Thymus (tissue), 11 donors: ENCODE measurements around the gene CREB3L1. TPM values are rescaled to one million over a fixed set of nuclear protein-coding genes. Genes with fewer than 3 reads are reported as not detected.
"Not testable (repeated sequence)": the region's sequence is repeated elsewhere in the genome, so short reads cannot be mapped to it uniquely, and the experiment has no call there.

ENCODE experiments used
- DNase-seq, 9 donors: peaks; one replicate each; pipeline ENCODE4 v3.0.0-alpha.2; 2013; ENCODE audit warnings: low spot score in 9 of 9, low read depth in 6 of 9, missing footprints in 1 of 9
- H3K27ac ChIP-seq, 2 donors: one replicate each; pipeline ENCODE4 v1.5.1; 2013; ENCODE audit warnings: control low read depth in 1 of 2, low read depth in 1 of 2, low read length in 1 of 2, mild to moderate bottlenecking in 1 of 2, moderate library complexity in 1 of 2
- H3K27me3 ChIP-seq, 2 donors: one replicate each; pipeline ENCODE4 v1.5.1; 2013; ENCODE audit warnings: low read length in 1 of 2; ENCODE audit not compliant: control insufficient read depth in 2 of 2, insufficient read depth in 1 of 2
- H3K36me3 ChIP-seq, 2 donors: one replicate each; pipeline ENCODE4 v1.5.1; 2013; ENCODE audit warnings: low read length in 1 of 2, mild to moderate bottlenecking in 1 of 2, moderate library complexity in 1 of 2; ENCODE audit not compliant: control insufficient read depth in 2 of 2, insufficient read depth in 2 of 2
- H3K4me1 ChIP-seq, 2 donors: one replicate each; pipeline ENCODE4 v1.5.1; 2013; ENCODE audit warnings: low read length in 2 of 2; ENCODE audit not compliant: control insufficient read depth in 2 of 2, insufficient read depth in 2 of 2
- H3K4me3 ChIP-seq, 2 donors: one replicate each; pipeline ENCODE4 v1.5.1; 2013; ENCODE audit warnings: low read length in 2 of 2, control low read depth in 1 of 2, mild to moderate bottlenecking in 1 of 2
- H3K9me3 ChIP-seq, 2 donors: one replicate each; pipeline ENCODE4 v1.5.1; 2013; ENCODE audit warnings: low read length in 1 of 2, mild to moderate bottlenecking in 1 of 2; ENCODE audit not compliant: control insufficient read depth in 2 of 2, insufficient read depth in 1 of 2
- WGBS: extraction: QIAGEN DNeasy Blood & Tissue Kit; methylation state at CpG from one replicate; pipeline ENCODE4 v1.1.7; 2013; 5-methylcytosine and 5-hydroxymethylcytosine counted together
- polyA plus RNA-seq: library from polyadenylated mRNA; stranded (reverse); fragments of 200-250 nt; gene quantifications from one replicate; pipeline ENCODE4 v1.2.3, GENCODE V29; 2013
- total RNA-seq: library from RNA; stranded (reverse); fragments of 120-200 nt; gene quantifications from one replicate; pipeline ENCODE4 v1.2.4, GENCODE V29; 2013
- donor health status: healthy.

CREB3L1 gene
- total and polyA plus RNA-seq, 2 donors: 1.3 to 2.2 TPM

- 96% methylated on average over 13 of the region's 13 CpGs for WGBS
- no peaks in the 10 kb centered on the region for H3K27me3 ChIP-seq
- H3K4me3 ChIP-seq: no peak overlapping the region
- H3K9me3 ChIP-seq: no peaks in the 10 kb centered on the region
- H3K36me3 ChIP-seq: no peaks in the 10 kb centered on the region
- no peak for DNase-seq
- no peak overlapping the region for H3K27ac ChIP-seq
- H3K4me1 ChIP-seq: no peaks in the 10 kb centered on the region
Observed at GRCh38 chr11:46253258-46254132, 24.0 kb upstream of the CREB3L1 start.

- WGBS: 91% methylated on average over 9 of the region's 9 CpGs
- no peak for DNase-seq
Observed at GRCh38 chr11:46254133-46254491, 23.4 kb upstream of the CREB3L1 start.

GRCh38 chr11:46256540-46257001 lies 20.9 kb upstream of the CREB3L1 start:
- Histone ChIP-seq H3K27ac (no peak overlapping the region), H3K4me1 (peaks cover 2 to 12% of the 10 kb centered on the region in 2 donors), H3K27me3 (no peaks in the 10 kb centered on the region), H3K36me3 (no peaks in the 10 kb centered on the region), H3K4me3 (no peak overlapping the region), H3K9me3 (no peaks in the 10 kb centered on the region)
- no peak for DNase-seq
- WGBS: 99% methylated on average over 3 of the region's 3 CpGs

More at GRCh38 chr11:46254133-46254491, 23.4 kb upstream of the CREB3L1 start:
- Histone ChIP-seq H3K36me3 (no peaks in the 10 kb centered on the region), H3K27me3 (no peaks in the 10 kb centered on the region), H3K4me1 (no peaks in the 10 kb centered on the region), H3K27ac (no peak overlapping the region), H3K4me3 (no peak overlapping the region), H3K9me3 (no peaks in the 10 kb centered on the region)

- 86% methylated on average over 5 of the region's 5 CpGs for WGBS
- H3K27ac ChIP-seq, H3K4me3 ChIP-seq, H3K27me3 ChIP-seq, H3K9me3 ChIP-seq, H3K36me3 ChIP-seq, DNase-seq: not testable (repeated sequence)
- peaks cover 2 to 12% of the 10 kb centered on the region in 2 donors for H3K4me1 ChIP-seq
Observed at GRCh38 chr11:46259347-46259746, 18.1 kb upstream of the CREB3L1 start.

- WGBS: 53% methylated on average over 10 of the region's 10 CpGs
- no peaks in the 10 kb centered on the region for H3K27me3 ChIP-seq
- DNase-seq: peak in 1 of 9 donors; percentile 53
- H3K27ac ChIP-seq: no peak overlapping the region
- peaks cover 0 to 8% of the 10 kb centered on the region in 2 donors for H3K9me3 ChIP-seq
- H3K4me3 ChIP-seq: no peak overlapping the region
- H3K36me3 ChIP-seq: no peaks in the 10 kb centered on the region
- peaks cover 2 to 12% of the 10 kb centered on the region in 2 donors for H3K4me1 ChIP-seq
Observed at GRCh38 chr11:46259971-46260560, 17.4 kb upstream of the CREB3L1 start.

GRCh38 chr11:46263120-46263519 lies 14.3 kb upstream of the CREB3L1 start:
- Histone ChIP-seq H3K4me1 (peaks cover 2 to 15% of the 10 kb centered on the region in 2 donors), H3K36me3 (no peaks in the 10 kb centered on the region), H3K27me3 (no peaks in the 10 kb centered on the region), H3K9me3 (peaks cover 0 to 8% of the 10 kb centered on the region in 2 donors), H3K27ac (no peak overlapping the region), H3K4me3 (no peak overlapping the region)
- no peak for DNase-seq
- 97% methylated on average over 3 of the region's 3 CpGs for WGBS

- WGBS: 99% methylated on average over 4 of the region's 4 CpGs
- peaks cover 2 to 15% of the 10 kb centered on the region in 2 donors for H3K4me1 ChIP-seq
- peaks cover 0 to 8% of the 10 kb centered on the region in 2 donors for H3K9me3 ChIP-seq
- H3K27me3 ChIP-seq: no peaks in the 10 kb centered on the region
- no peak overlapping the region for H3K27ac ChIP-seq
- no peak for DNase-seq
- no peak overlapping the region for H3K4me3 ChIP-seq
- H3K36me3 ChIP-seq: no peaks in the 10 kb centered on the region
Observed at GRCh38 chr11:46264030-46264429, 13.4 kb upstream of the CREB3L1 start.

- Histone ChIP-seq H3K27me3 (no peaks in the 10 kb centered on the region), H3K9me3 (peaks cover 0 to 8% of the 10 kb centered on the region in 2 donors), H3K27ac (no peak overlapping the region), H3K4me1 (peaks cover 2 to 12% of the 10 kb centered on the region in 2 donors), H3K36me3 (no peaks in the 10 kb centered on the region), H3K4me3 (no peak overlapping the region)
- WGBS: 87% methylated on average over 9 of the region's 9 CpGs
- no peak for DNase-seq
Observed at GRCh38 chr11:46264976-46265375, 12.5 kb upstream of the CREB3L1 start.

GRCh38 chr11:46265764-46266163 lies 11.7 kb upstream of the CREB3L1 start:
- H3K27me3 ChIP-seq: no peaks in the 10 kb centered on the region
- peaks cover 0 to 8% of the 10 kb centered on the region in 2 donors for H3K9me3 ChIP-seq
- peaks cover 0 to 4% of the 10 kb centered on the region in 2 donors for H3K4me1 ChIP-seq
- no peak overlapping the region for H3K27ac ChIP-seq
- 76% methylated on average over 7 of the region's 7 CpGs for WGBS
- no peak overlapping the region for H3K4me3 ChIP-seq
- DNase-seq: no peak
- no peaks in the 10 kb centered on the region for H3K36me3 ChIP-seq
